PFSK-1 (cell line): ENCODE measurements around the gene MTO1. TPM values are rescaled to one million over a fixed set of nuclear protein-coding genes. Genes with fewer than 3 reads are reported as not detected.
A peak's percentile ranks its signal among the peaks of the same experiment; 100 is the strongest.

ENCODE experiments used
- FOXP2 ChIP-seq: optimal IDR thresholded peaks from 2 replicates; pipeline ENCODE3; 2011; ENCODE audit warnings: borderline replicate concordance, control low read depth, inconsistent platforms; ENCODE audit not compliant: insufficient read depth; ENCODE audit errors: extremely low read length, extremely low read depth
- POLR2AphosphoS5 ChIP-seq: IDR thresholded peaks from 2 replicates; pipeline ENCODE4 v1.6.1; 2012; ENCODE audit warnings: low read depth, mild to moderate bottlenecking, control low read depth, low read length, moderate library complexity
- REST ChIP-seq, 2 experiments: IDR thresholded peaks; 2 replicates each; pipeline versions ENCODE4 v1.6.1 to v1.8.0; 2011 to 2012; ENCODE audit warnings: low read depth in 2 of 2, low read length in 2 of 2, control low read depth in 1 of 2, inconsistent platforms in 1 of 2, mild to moderate bottlenecking in 1 of 2, moderate library complexity in 1 of 2; ENCODE audit not compliant: insufficient read depth in 1 of 2
- SIN3A ChIP-seq: IDR thresholded peaks from 2 replicates; pipeline ENCODE4 v1.6.1; 2012; ENCODE audit warnings: mild to moderate bottlenecking, low read length, moderate library complexity, borderline replicate concordance; ENCODE audit not compliant: insufficient read depth
- TAF1 ChIP-seq: IDR thresholded peaks from 2 replicates; pipeline ENCODE4 v1.6.1; 2012; ENCODE audit warnings: low read length, control low read depth, borderline replicate concordance; ENCODE audit not compliant: insufficient read depth
- polyA plus RNA-seq: library from polyadenylated mRNA; unstranded; fragments of >200 nt; gene quantifications from one replicate; pipeline ENCODE4 v1.2.1, GENCODE V29; 2012; ENCODE audit warnings: low read depth, missing spikeins; ENCODE audit not compliant: insufficient read length

MTO1 gene, protein sequence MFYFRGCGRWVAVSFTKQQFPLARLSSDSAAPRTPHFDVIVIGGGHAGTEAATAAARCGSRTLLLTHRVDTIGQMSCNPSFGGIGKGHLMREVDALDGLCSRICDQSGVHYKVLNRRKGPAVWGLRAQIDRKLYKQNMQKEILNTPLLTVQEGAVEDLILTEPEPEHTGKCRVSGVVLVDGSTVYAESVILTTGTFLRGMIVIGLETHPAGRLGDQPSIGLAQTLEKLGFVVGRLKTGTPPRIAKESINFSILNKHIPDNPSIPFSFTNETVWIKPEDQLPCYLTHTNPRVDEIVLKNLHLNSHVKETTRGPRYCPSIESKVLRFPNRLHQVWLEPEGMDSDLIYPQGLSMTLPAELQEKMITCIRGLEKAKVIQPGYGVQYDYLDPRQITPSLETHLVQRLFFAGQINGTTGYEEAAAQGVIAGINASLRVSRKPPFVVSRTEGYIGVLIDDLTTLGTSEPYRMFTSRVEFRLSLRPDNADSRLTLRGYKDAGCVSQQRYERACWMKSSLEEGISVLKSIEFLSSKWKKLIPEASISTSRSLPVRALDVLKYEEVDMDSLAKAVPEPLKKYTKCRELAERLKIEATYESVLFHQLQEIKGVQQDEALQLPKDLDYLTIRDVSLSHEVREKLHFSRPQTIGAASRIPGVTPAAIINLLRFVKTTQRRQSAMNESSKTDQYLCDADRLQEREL
- polyA plus RNA-seq = 41.7 TPM

DNA sequence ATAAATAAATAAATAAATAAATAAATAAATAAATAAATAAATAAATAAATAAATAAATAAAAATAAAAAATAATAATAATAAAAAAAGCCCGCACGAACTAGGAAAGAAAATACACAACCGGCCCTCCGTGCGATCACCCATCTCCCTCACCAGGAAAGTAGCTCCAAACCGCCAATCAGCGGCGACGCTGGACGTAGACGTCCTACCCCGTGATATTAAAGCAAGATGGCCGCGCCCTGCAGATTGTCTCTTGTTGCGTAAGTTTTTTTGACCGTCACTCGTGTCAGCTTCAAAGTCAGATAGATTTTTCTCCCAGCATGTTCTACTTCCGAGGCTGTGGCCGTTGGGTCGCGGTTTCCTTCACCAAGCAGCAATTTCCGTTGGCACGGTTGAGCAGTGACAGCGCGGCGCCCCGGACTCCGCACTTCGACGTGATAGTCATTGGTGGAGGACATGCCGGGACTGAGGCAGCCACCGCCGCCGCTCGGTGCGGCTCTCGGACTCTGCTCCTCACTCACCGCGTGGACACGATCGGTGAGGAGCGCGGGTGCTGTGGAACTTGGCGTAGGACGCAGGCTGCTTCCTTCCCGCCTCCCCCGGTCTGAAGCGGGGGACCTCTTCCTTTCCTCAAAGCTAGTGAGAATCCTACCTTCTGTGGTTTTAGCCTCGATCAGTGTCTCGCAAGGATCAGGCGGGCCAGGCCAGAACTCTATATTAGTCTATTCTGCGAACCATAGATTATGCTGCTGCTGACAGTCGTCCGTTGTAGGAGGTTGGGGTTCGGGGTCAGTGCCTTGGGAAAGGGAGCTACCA, at the start of gene MTO1:
TSS of gene MTO1 (plus strand) at position 201 of the 814 bp plus-strand sequence. CDS start at position 319, 118 bp downstream.
- peak; percentile 52 for TF ChIP-seq FOXP2
- TF ChIP-seq REST (IDR thresholded peaks at IDR 0.05; ENCODE audit: insufficient read depth in 1 of 2, low read depth in 2 of 2, low read length in 2 of 2) = 0 out of 4 replicates have a peak, but pooled peaks of 1 of the 2 experiments have one; percentile 48
- 0 out of 2 replicates have a peak, but pooled peaks have one; percentile 11 for TF ChIP-seq SIN3A
- TF ChIP-seq POLR2AphosphoS5 = peak; percentile 97
- peak; percentile 95 for TF ChIP-seq TAF1

- TF ChIP-seq POLR2AphosphoS5 (no peak), FOXP2 (no peak), SIN3A (no peak), TAF1 (no peak), REST (IDR thresholded peaks at IDR 0.05; ENCODE audit: insufficient read depth in 1 of 2, low read depth in 2 of 2, low read length in 2 of 2) (no peak)
Measured at GRCh38 chr6:73413102-73413501, 48.4 kb upstream of the MTO1 start.

DNA sequence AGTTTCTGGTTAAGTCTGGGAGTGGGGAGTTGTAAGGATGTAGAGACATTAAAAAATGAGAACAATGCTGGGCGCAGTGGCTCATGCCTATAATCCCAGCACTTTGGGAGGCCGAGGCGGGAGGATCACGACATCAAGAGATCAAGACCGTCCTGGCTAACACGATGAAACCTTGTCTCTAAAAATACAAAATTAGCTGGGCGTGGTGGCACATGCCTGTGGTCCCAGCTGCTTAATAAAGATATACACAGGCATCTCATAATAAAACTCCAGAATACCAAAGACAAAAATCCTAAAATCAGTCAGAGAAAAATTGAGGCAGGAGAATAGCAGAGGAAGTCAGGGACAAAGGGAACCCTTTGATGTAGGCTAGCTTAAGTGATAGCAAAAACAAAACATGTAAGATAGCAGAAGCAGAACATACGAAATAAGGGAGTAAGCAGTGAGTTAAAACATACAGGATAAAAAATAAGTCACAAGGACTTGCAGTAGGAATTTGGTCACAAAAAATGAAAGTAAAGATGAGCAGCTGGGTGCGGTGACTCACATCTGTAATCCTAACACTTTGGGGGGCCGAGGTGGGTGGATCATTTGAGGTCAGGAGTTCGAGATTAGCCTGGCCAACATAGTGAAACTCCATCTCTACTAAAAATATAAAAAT, 43.3 kb upstream of the MTO1 start:
- TF ChIP-seq FOXP2 (no peak), POLR2AphosphoS5 (no peak), SIN3A (no peak), TAF1 (no peak), REST (IDR thresholded peaks at IDR 0.05; ENCODE audit: insufficient read depth in 1 of 2, low read depth in 2 of 2, low read length in 2 of 2) (no peak)

DNA sequence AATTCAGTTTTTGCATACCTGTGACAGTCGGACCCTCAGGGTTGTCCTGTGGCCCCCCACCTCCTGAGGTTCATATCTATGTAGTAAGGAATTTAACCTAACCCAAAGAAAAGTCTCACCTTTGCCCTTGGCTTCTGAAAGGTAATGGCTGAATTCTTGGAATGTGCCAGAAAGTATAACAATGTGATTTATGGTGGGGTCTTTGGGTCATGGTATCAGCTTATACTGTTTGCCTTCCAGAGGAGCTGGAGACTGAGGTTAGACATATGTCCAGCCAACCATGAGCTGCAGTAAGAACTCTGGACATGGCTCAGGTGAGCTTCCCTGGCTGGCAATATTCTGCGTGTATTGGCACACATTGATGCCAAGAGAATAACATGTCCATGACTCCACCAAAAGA, 40.0 kb upstream of the MTO1 start:
- TF ChIP-seq REST (IDR thresholded peaks at IDR 0.05; ENCODE audit: insufficient read depth in 1 of 2, low read depth in 2 of 2, low read length in 2 of 2) (no peak), SIN3A (no peak), POLR2AphosphoS5 (no peak), TAF1 (no peak), FOXP2 (no peak)
